ENCODE results near the gene MARVELD1.

- TF ChIP-seq EZH2 (IDR thresholded peaks at IDR 0.05; ENCODE audit: insufficient read depth, poor library complexity, severe bottlenecking) (no peak), EZH2phosphoT487 (IDR thresholded peaks at IDR 0.05; ENCODE audit: insufficient read depth, low read depth) (no peak)
These were observed 9.2 kb upstream of the MARVELD1 start for GRCh38 chr10:97704341-97704740.
